Measurements from ENCODE around the gene FUOM. TPM values are rescaled to one million over a fixed set of nuclear protein-coding genes. Genes with fewer than 3 reads are reported as not detected.

Gene FUOM
- total RNA-seq, 1 experiment from 2014 or later, result 41.8 TPM

GRCh38 chr10:133381036-133381435 is 23.2 kb upstream of the FUOM start:
- Histone ChIP-seq H3K4me2 (ENCODE audit: insufficient read depth, insufficient read length, low read length) (no peak overlapping the region), H3K4ac (ENCODE audit: low read depth, low read length) (no peak overlapping the region), H2BK20ac (ENCODE audit: low read depth, low read length, poor library complexity, severe bottlenecking) (no peak overlapping the region), H3K23me2 (ENCODE audit: insufficient read length, low read depth, low read length, poor library complexity, severe bottlenecking) (peaks cover 8% of the 10 kb centered on the region), H3K18ac (ENCODE audit: insufficient read length, low read depth, low read length) (no peak overlapping the region), H3K79me1 (ENCODE audit: insufficient read depth, low read depth, low read length, poor library complexity, severe bottlenecking) (no peaks in the 10 kb centered on the region), H2AK5ac (ENCODE audit: insufficient read length, low read length) (no peak overlapping the region), H3K14ac (ENCODE audit: insufficient read depth, low read length) (no peak overlapping the region), H3K27me3 (ENCODE audit: insufficient read depth, low read length) (peaks cover 18% of the 10 kb centered on the region), H3K79me2 (ENCODE audit: insufficient read depth, low read length) (no peaks in the 10 kb centered on the region), H4K20me1 (ENCODE audit: control insufficient read depth, insufficient read depth, insufficient read length) (no peaks in the 10 kb centered on the region), H2BK5ac (ENCODE audit: insufficient read length, low read length) (no peak overlapping the region), H3K23ac (ENCODE audit: insufficient read length, low read depth, low read length) (no peak overlapping the region), H3K9me3 (ENCODE audit: control insufficient read depth, low read depth, low read length) (no peaks in the 10 kb centered on the region), H3K56ac (ENCODE audit: insufficient read length, low read depth, low read length) (no peak overlapping the region), H2BK12ac (ENCODE audit: insufficient read length, low read depth, low read length) (no peak overlapping the region), H4K8ac (replicated peaks; ENCODE audit: insufficient read length, low read depth, low read length) (no peak overlapping the region), H2BK15ac (ENCODE audit: low read depth, low read length) (no peak overlapping the region), H3K27ac (ENCODE audit: insufficient read length, low read depth, low read length) (no peak overlapping the region), H4K91ac (ENCODE audit: insufficient read length, low read depth, low read length) (no peak overlapping the region), H3K4me1 (ENCODE audit: insufficient read depth, low read length) (no peaks in the 10 kb centered on the region), H3T11ph (ENCODE audit: low read length) (no peak overlapping the region), H2BK120ac (ENCODE audit: low read depth, low read length, poor library complexity, severe bottlenecking) (no peak overlapping the region), H4K5ac (ENCODE audit: insufficient read length, low read depth, low read length) (no peak overlapping the region), H2AFZ (ENCODE audit: low read length) (no peak overlapping the region), H3K9ac (ENCODE audit: extremely low read depth, insufficient read length, low read length) (no peak overlapping the region)
- H3K4me3 Mint-ChIP-seq, result no peak overlapping the region; a peak in 1 of 5 replicates
- H3K27ac Mint-ChIP-seq, result peak overlapping the region in 1 of 3 experiments; percentile 31; a peak in 1 of 7 replicates
- peaks cover 34% of the 10 kb centered on the region for H3K27me3 Mint-ChIP-seq (ENCODE audit: low read depth)
- DNase-seq, result no peak
- H3K36me3 Mint-ChIP-seq (ENCODE audit: insufficient read depth in 1 of 3, low read depth in 3 of 3), result peaks cover 1 to 5% (median 3%) of the 10 kb centered on the region in 3 experiments; a peak in 1 of 7 replicates
- WGBS (ENCODE audit: extremely low coverage, insufficient read length, low lambda C conversion rate), result no CpG with 5 or more reads among the region's 8 CpGs
- TF ChIP-seq CTCF (conservative IDR thresholded peaks at IDR 0.05), result no peak
- peaks cover 0 to 3% of the 10 kb centered on the region in 2 experiments; a peak in 2 of 5 replicates for H3K9me3 Mint-ChIP-seq
- H3K4me1 Mint-ChIP-seq, result no peaks in the 10 kb centered on the region
